ENCODE data around the gene TUBA1C. TPM values are rescaled to one million over a fixed set of nuclear protein-coding genes. Genes with fewer than 3 reads are reported as not detected.
A peak's percentile ranks its signal among the peaks of the same experiment; 100 is the strongest.
"Not testable (repeated sequence)": the region's sequence is repeated elsewhere in the genome, so short reads cannot be mapped to it uniquely, and the experiment has no call there.

TUBA1C gene
- total and polyA plus RNA-seq, 8 donors, result 20.8 to 47.0 (median 33.7) TPM

DNA sequence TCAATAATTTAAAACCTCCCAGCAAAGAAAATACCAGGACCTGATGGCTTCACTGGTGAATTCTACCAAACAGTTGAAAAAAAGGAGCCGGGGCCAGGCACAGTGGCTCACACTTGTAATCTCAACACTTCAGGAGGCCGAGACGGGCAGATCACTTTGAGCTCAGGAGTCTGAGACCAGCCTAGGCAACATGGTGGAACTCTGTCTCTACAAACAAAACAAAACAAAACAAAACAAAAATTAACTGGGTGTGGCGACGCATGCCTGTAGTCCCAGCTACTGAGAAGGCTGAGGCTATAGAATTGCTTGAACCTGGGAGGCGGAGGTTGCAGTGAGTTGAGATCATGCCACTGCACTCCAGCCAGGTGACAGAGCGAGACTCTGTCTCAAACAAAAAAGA is 44.5 kb downstream of the TUBA1C start:
- TF ChIP-seq, protein P1, sequence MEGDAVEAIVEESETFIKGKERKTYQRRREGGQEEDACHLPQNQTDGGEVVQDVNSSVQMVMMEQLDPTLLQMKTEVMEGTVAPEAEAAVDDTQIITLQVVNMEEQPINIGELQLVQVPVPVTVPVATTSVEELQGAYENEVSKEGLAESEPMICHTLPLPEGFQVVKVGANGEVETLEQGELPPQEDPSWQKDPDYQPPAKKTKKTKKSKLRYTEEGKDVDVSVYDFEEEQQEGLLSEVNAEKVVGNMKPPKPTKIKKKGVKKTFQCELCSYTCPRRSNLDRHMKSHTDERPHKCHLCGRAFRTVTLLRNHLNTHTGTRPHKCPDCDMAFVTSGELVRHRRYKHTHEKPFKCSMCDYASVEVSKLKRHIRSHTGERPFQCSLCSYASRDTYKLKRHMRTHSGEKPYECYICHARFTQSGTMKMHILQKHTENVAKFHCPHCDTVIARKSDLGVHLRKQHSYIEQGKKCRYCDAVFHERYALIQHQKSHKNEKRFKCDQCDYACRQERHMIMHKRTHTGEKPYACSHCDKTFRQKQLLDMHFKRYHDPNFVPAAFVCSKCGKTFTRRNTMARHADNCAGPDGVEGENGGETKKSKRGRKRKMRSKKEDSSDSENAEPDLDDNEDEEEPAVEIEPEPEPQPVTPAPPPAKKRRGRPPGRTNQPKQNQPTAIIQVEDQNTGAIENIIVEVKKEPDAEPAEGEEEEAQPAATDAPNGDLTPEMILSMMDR (IDR thresholded peaks at IDR 0.05), result no peak
- intact Hi-C loops (cut with DNase I), result no loop called here
- Histone ChIP-seq H3K27ac (no peak overlapping the region), H3K4me1 (no peaks in the 10 kb centered on the region), H3K4me3 (no peak overlapping the region), H3K27me3 (no peaks in the 10 kb centered on the region), H3K36me3 (no peaks in the 10 kb centered on the region), H3K9me3 (no peaks in the 10 kb centered on the region)
- peak in 1 of 6 donors; percentile 11 for DNase-seq
- ATAC-seq, result no peak
- 92% methylated on average over 7 of the region's 7 CpGs for WGBS, 2 donors
- no peak for FAIRE-seq

DNA sequence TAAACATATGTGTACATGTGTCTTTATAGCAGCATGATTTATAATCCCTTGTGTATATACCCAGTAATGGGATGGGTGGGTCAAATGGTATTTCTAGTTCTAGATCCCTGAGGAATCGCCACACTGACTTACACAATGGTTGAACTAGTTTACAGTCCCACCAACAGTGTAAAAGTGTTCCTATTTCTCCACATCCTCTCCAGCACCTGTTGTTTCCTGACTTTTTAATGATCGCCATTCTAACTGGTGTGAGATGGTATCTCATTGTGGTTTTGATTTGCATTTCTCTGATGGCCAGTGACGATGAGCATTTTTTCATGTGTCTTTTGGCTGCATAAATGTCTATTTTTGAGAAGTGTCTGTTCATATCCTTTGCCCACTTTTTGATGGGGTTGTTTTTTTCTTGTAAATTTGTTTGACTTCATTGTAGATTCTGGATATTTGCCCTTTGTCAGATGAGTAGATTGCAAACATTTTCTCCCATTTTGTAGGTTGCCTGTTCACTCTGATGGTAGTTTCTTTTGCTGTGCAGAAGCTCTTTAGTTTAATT is 45.6 kb downstream of the TUBA1C start:
- H3K27me3 ChIP-seq; H3K27ac ChIP-seq; DNase-seq; H3K4me1 ChIP-seq; intact Hi-C loops (cut with DNase I); H3K9me3 ChIP-seq; FAIRE-seq; ATAC-seq; H3K36me3 ChIP-seq; H3K4me3 ChIP-seq: not testable (repeated sequence)
- 47 to 69% methylated on average over 2 of the region's 3 CpGs for WGBS, 2 donors

DNA sequence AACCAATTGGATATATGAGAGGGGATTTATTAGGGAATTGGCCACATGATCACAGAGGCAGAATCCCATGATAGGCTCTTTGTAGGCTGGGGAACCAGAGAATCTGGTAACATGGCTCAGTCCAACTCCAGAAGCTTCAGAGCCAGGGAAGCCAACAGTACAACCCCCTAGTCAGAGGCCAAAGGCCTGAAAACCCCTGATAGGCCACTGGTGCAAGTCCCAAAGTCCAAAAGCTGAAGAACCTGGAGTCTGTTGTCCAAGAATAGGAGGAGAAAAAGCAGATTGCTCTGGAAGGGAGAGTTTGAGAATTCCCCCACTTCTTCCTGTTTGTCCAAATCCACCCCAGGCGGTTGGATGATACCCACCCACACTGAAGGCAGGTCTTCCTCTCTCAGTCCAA is 49.9 kb downstream of the TUBA1C start:
- Histone ChIP-seq H3K4me3 (no peak overlapping the region), H3K4me1 (no peaks in the 10 kb centered on the region), H3K36me3 (no peaks in the 10 kb centered on the region), H3K27me3 (no peaks in the 10 kb centered on the region), H3K9me3 (no peaks in the 10 kb centered on the region), H3K27ac (no peak overlapping the region)
- intact Hi-C loops (cut with DNase I), result no loop called here
- FAIRE-seq (no peak), DNase-seq (no peak), ATAC-seq (no peak)
- WGBS, 2 donors, result 92% methylated on average over 1 of the region's 1 CpG
- TF ChIP-seq, protein P1 (IDR thresholded peaks at IDR 0.05), result no peak

DNA sequence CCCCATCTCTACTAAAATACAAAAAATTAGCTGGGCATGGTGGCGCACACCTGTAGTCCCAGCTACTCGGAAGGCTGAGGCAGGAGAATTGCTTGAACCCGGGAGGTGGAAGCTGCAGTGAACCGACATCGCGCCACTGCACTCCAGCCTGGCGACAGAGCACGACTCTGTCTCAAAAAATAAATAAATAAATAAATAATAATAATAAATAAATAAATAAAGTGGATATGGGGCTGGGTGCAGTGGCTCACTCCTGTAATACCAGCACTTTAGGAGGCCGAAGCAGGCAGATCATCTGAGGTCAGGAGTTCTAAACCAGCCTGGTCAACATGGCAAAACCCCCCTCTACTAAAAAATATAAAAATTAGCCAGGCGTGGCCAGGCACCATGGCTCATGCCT is 52.2 kb downstream of the TUBA1C start:
- H3K4me3 ChIP-seq, ATAC-seq: not testable (repeated sequence)

DNA sequence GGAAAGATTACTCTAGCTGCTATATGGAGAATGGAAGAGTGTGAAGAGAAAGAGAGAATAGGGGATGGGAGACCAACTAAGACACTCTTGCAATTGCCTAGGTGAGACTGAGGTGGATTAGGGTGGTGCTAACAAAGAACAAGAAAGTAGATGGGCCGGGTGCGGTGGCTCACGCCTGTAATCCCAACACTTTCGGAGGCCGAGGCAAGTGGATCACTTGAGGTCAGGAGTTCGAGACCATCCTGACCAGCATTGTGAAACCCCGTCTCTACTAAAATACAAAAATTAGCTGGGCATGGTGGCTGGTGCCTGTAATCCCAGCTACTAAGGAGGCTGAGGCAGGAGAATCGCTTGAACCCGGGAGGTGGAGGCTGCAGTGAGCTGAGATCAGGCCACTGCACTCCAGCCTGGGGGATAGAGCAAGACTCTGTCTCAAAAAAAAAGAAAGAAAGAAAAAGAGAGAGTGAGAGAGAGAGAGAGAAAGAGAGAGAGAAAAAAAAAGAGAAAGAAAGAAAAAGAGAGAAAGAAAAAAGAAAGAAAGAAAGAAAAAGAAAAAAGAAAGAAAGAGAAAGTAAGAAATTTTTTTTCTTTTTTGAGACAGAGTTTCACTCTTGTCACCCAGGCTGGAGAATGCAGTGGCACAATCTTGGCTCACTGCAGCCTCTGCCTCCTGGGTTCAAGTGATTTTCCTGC is 55.7 kb downstream of the TUBA1C start:
- H3K36me3 ChIP-seq; H3K4me1 ChIP-seq; H3K27ac ChIP-seq; H3K9me3 ChIP-seq; ATAC-seq; H3K4me3 ChIP-seq; FAIRE-seq; intact Hi-C loops (cut with DNase I); H3K27me3 ChIP-seq: not testable (repeated sequence)
- DNase-seq, result peak in 1 of 6 donors; percentile 13
- 82 to 90% methylated on average over 9 of the region's 9 CpGs for WGBS, 2 donors

More for the DNA sequence above, 52.2 kb downstream of the TUBA1C start:
- FAIRE-seq; DNase-seq; H3K27me3 ChIP-seq; H3K27ac ChIP-seq; H3K9me3 ChIP-seq; intact Hi-C loops (cut with DNase I); H3K36me3 ChIP-seq; H3K4me1 ChIP-seq: not testable (repeated sequence)
- WGBS, 2 donors, result 92 to 96% methylated on average over 10 of the region's 10 CpGs

DNA sequence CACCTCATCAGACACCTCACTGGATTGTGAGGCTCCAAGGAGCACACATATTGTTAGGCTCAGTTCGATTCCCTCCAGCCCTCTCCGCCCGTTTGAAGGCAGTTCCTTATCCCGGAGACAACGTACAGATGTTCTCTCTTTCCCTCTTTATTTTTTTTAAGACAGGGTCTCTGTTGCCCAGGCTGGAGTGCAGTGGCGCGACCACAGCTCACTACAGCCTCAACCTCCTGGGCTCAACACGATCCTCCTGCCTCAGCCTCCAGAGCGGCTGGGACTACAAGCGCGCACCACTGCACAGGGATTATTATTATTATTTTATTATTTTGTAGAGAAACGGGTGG is 57.5 kb downstream of the TUBA1C start:
- ATAC-seq (no peak), DNase-seq (no peak)

More for the DNA sequence above, 57.5 kb downstream of the TUBA1C start:
- TF ChIP-seq, protein P1 (IDR thresholded peaks at IDR 0.05), result no peak
- Histone ChIP-seq H3K4me3 (peak overlapping the region; percentile 44 to 65 (median 56)), H3K27me3 (no peaks in the 10 kb centered on the region), H3K27ac (peak overlapping the region in 1 of 4 donors; percentile 26), H3K36me3 (no peaks in the 10 kb centered on the region), H3K4me1 (no peaks in the 10 kb centered on the region), H3K9me3 (no peaks in the 10 kb centered on the region)
- no peak for FAIRE-seq
- 45 to 47% methylated on average over 12 of the region's 12 CpGs for WGBS, 2 donors
- intact Hi-C loops (cut with DNase I), result no loop called here

Data from pancreas (tissue), 10 donors.